Inflammatory macrophage treated with lipopolysaccharide for 1 hour (primary cell): ENCODE data around the gene MARCHF3.
"Not testable (repeated sequence)": the region's sequence is repeated elsewhere in the genome, so short reads cannot be mapped to it uniquely, and the experiment has no call there.

ENCODE experiments used
- DNase-seq, 2 donors: peaks; one replicate each; pipeline ENCODE4 v3.0.0-alpha.2; 2020 to 2022

Gene MARCHF3

GRCh38 chr5:126947146-126948010, 83.0 kb downstream of the MARCHF3 start:
- no peak for DNase-seq

GRCh38 chr5:126942908-126943307, 87.5 kb downstream of the MARCHF3 start:
- not testable (repeated sequence) for DNase-seq

DNA sequence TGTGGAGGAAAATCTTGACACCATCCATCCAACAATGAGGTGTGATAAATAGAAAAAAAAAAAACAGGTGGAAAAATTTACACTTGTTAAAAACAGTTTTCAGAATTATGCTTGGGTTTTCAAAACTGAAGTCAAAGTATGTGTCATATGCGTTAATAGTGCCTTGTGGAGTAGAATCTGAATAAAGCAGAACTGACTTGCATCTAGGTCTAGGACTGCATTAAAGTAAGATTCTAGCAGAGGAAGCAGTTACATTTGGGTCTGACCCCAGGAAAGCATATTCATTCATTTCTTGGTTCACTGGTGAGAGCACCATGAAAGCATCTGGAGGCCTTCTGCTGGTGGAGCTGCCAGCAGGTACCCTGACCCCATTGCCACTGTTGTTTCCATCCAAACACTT, 89.0 kb downstream of the MARCHF3 start:
- DNase-seq = no peak

DNA sequence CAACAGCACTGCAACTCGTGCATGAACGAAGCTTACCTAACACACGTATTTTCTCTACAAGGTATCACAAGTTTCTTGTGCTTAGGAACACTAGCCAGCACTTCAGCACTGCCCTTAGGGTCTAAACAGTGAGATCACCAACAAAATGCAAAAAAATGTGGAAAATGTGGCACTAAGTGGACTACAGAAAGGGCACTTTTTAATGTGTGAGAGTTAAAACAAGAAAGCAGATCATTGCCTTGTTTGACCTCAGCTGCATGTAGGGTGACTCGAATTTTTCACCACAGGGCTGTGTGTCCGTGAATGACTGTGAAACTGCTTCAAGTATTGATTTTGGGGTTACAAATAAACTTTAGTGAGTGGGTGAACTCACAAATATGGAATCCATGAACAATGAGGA, 90.5 kb downstream of the MARCHF3 start:
- no peak for DNase-seq

- peak; percentile 69 to 83 for DNase-seq
Measured at GRCh38 chr5:126938466-126938865, 91.9 kb downstream of the MARCHF3 start.

GRCh38 chr5:126937771-126938170, 92.6 kb downstream of the MARCHF3 start:
- peak; percentile 87 to 94 for DNase-seq

DNA sequence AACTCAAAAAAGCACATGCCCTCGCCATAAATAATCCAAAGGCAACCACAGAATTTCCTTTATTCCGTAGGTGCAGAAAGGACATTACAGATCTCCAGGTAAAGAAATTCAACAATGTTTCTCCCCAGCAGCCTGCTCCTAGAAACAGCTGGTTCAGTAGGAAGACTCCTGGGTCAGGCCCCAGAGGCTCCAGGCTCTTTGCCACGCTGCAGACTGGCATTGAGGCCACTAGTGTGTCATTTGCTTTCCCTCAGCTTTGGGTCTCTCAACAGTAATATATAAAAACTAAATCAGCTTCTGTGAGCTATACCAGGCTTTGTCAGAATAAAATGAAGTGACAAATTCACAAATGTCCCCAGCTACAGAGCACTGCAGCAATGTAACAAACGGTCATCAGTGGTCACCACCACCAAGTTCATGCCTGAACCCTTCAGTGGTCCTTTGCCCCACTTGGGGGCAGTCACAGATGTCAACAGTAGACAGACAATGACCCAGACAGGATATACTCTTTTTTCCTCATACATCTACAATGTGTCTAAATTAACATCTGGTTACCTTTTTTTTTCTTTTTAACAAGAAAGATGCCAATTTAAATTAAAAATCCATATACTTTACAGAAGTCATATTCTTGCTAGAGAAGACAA, 93.5 kb downstream of the MARCHF3 start:
- DNase-seq = no peak

GRCh38 chr5:126931963-126932660, 98.2 kb downstream of the MARCHF3 start:
- no peak for DNase-seq

DNA sequence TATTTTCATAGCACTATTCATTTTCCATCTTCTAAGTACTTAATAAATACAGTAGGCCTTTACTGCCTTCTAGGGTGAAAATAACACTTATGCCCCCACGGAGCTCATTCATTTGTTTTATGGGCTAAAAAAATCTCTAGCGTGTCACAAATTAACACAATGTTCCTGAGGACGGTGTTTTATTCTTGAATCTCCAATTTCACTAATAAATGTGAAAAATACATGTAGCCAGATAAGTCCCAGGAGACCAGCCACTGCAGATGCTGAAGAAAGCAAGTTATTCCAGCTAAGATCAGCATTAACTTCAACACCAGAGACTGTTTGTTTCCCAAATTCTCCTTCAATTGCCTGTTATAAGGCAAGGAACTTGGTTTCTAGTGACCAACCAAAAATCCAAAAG, 102.3 kb downstream of the MARCHF3 start:
- no peak for DNase-seq

DNA sequence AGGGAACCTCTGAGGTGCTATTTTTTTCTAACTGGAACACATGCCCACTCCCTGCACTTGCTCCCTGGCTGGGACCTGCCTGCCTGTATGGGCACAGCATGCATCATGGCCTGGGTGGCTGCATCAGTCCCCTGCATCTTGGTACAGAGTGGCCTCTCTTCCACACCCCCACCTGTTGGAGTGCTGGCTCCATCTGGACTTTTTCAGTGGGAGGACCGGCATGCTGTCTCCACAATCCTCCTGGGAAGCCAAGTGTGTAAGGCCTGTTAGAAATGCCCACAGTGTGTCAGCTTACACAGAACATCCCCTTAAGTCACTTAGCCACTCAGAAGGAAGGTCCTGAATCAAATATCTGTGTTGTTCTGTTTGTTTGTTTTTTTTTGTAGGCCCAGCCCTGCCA, 102.9 kb downstream of the MARCHF3 start:
- DNase-seq = peak in 1 of 2 donors; percentile 25

- DNase-seq = no peak
Measured at GRCh38 chr5:126926187-126926586, 104.2 kb downstream of the MARCHF3 start.

- no peak for DNase-seq
Measured at GRCh38 chr5:126925482-126925881, 104.9 kb downstream of the MARCHF3 start.

- DNase-seq = no peak
Measured at GRCh38 chr5:126924331-126925033, 105.9 kb downstream of the MARCHF3 start.

DNA sequence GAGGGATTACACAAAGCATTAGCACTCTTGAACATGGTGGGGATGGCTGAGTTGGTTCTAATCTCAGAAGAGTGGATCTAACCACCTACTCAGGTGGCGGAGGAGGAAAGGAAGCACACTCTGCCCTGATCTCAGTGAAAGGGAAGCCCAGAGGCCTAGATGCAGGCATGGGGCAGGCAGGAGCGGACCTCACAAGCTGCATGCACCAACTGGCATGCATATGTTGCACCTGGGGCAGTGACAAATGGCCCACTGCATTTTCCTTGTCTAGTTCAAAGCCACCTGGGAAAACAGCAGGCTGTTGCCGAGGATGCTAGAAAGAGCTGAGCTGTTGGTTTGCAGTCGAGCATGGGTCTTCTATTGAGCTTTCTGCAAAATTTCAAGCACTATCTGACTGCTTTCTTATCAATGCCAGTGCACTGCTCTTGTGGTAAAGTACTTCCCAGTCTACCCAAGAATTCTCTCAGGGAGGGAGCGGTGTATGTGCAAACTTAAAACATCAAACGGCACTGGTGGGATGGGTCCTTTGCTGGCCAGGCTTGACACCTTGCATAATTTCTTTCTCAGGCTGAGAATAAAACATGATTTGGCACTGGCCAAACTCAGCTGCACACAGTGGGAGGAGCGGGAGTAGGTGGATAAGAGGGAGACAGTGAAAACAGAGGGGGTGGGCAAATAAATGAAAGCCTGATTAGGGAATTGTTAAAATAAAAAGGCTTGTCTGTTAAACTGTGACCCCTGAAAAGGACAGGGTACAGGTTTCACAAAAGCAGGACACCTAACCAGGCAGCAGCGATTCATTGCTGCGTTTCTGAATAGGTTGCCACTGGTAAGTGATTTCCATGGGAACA, 108.9 kb downstream of the MARCHF3 start:
- DNase-seq = no peak

- DNase-seq = no peak
Measured at GRCh38 chr5:126920291-126920690, 110.1 kb downstream of the MARCHF3 start.

GRCh38 chr5:126919566-126919965, 110.8 kb downstream of the MARCHF3 start:
- DNase-seq = no peak

GRCh38 chr5:126918615-126918957, 111.8 kb downstream of the MARCHF3 start:
- DNase-seq = no peak

- DNase-seq = no peak
Measured at GRCh38 chr5:126917918-126918614, 112.3 kb downstream of the MARCHF3 start.

DNA sequence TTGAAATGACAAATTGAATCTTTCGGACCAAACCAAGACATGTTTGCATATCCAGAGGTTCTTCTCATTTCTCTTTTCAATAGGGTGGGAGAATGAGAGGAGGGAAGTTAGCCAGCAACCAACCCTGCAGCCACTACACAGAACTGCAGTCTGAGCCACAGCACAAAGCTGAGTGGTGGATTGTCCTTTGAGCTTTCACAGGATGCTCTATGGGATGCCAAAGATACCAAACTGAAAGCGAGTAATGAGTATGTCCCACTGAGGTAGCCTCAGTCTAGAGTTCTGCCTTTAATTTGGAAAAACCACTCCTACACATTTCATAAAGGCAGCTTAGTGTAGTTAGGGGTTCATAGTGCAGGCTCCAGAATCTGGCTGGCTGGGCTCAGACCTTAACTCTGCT, 114.9 kb downstream of the MARCHF3 start:
- DNase-seq = no peak

DNA sequence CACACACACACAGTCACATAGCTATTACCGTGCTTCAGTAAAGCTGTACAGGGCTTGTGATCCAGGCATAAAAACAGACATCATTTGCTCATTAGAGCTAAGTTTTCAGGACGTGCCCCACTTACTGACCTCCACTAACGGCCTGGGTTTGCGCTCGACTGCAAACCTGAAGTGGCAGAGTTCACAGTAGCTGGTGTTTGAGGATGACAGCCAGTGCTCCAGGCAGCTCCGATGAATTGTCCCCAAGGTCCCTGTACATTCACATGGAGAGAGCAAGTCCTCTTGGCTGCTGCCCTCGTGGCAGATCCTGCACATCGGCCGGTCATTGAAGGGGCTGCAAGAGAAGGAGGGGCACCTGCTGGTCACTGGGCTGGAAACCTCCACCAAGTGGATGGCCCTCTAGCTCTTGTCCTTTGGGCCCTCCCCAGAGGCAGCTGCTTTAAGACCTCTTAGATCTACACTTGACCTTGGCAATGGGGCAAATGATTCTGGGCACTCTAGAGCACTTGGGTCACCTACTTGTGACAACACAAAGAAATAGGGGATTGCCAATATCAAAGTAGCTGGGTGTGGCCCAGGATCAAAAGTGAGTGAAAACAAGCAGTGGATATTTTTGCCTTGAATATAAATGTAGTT, 115.4 kb downstream of the MARCHF3 start:
- DNase-seq = no peak

- peak; percentile 53 to 77 for DNase-seq
Measured at GRCh38 chr5:126912616-126913200, 117.7 kb downstream of the MARCHF3 start.
